HepG2 (cell line): ENCODE results near the gene MYEOV. TPM values are rescaled to one million over a fixed set of nuclear protein-coding genes. Genes with fewer than 3 reads are reported as not detected.

Source experiments
- ATAC-seq: fragments of 200-7000 bp; cut with Tn5 transposase; 3 replicates; pipeline ENCODE4 v1.9.1; 2020; ENCODE audit warnings: mild to moderate bottlenecking, moderate library complexity
- BruUV-seq: library from RNA; stranded (reverse); fragments of 400-500 nt; replicated peaks from 2 replicates; lab custom pipeline; 2021; lab: Mats Ljungman, UMichigan
- CTCF ChIA-PET: fragments of 300-600 bp; formaldehyde crosslinking; extraction: SDS; loops from one replicate; lab custom pipeline; 2021; ENCODE audit warnings: low total read pairs, inconsistent platforms, low intra/inter-chr PET ratio; lab: Yijun Ruan, JAX
- POLR2A ChIA-PET: fragments of 350-600 bp; sonication (Branson Sonifier 250); formaldehyde crosslinking; loops from one replicate; lab custom pipeline; 2020; ENCODE audit warnings: antibody characterized with exemption, inconsistent platforms; lab: Yijun Ruan, JAX
- DNase-seq: peaks from one replicate; pipeline ENCODE4 v3.0.0-alpha.2; 2015; ENCODE audit warnings: low spot score
- FAIRE-seq: peaks from 3 replicates; lab custom pipeline; 2011; peaks lifted over from hg19 to GRCh38; lab: Jason Lieb, UNC
- H2AFZ ChIP-seq: one replicate; pipeline ENCODE4 v1.6.1; 2011; ENCODE audit warnings: low read length, inconsistent platforms
- H3K27ac ChIP-seq: fragments of 300-600 bp; 3 replicates; pipeline ENCODE4 v1.8.0; 2011; ENCODE audit warnings: mixed run types, mild to moderate bottlenecking, mixed read lengths, low read length, inconsistent platforms; ENCODE audit not compliant: insufficient read depth; ENCODE audit errors: extremely low read length
- H3K27me3 ChIP-seq, 2 experiments: fragments of 200-600 bp in 1 of 2; 2 replicates in 1 of 2; 3 replicates in 1 of 2; pipeline versions ENCODE4 v1.6.0 to v1.8.0; 2011; ENCODE audit warnings: low read length in 2 of 2, mild to moderate bottlenecking in 2 of 2, moderate library complexity in 2 of 2, inconsistent platforms in 1 of 2; ENCODE audit not compliant: insufficient read depth in 2 of 2, control insufficient read depth in 1 of 2
- H3K36me3 ChIP-seq, 2 experiments: fragments of 200-600 bp in 1 of 2; replicated peaks in 1 of 2; 2 replicates in 1 of 2; 3 replicates in 1 of 2; pipeline versions ENCODE4 v1.5.1 to v1.8.0; 2011; ENCODE audit warnings: low read length in 2 of 2, inconsistent platforms in 1 of 2; ENCODE audit not compliant: insufficient read depth in 2 of 2, control insufficient read depth in 1 of 2
- H3K4me1 ChIP-seq: 2 replicates; pipeline ENCODE4 v1.5.1; 2012; ENCODE audit warnings: low read length, inconsistent platforms; ENCODE audit not compliant: insufficient read depth
- H3K4me2 ChIP-seq: 2 replicates; pipeline ENCODE4 v1.6.0; 2011; ENCODE audit warnings: low read depth, low read length, inconsistent platforms
- H3K4me3 ChIP-seq, 3 experiments: fragments of 200-600 bp in 1 of 3; sonication (generic), shearing (Covaris generic) in 1 of 3; replicated peaks in 1 of 3; 2 replicates each; pipeline ENCODE4 v1.5.1; 2011 to 2016; ENCODE audit warnings: low read length in 3 of 3, inconsistent platforms in 2 of 3, low read depth in 2 of 3, mild to moderate bottlenecking in 2 of 3, control low read depth in 1 of 3, mixed read lengths in 1 of 3; ENCODE audit not compliant: insufficient read depth in 1 of 3
- H3K79me2 ChIP-seq: one replicate; pipeline ENCODE4 v1.6.1; 2011; ENCODE audit warnings: low read length, inconsistent platforms; ENCODE audit not compliant: insufficient read depth
- H3K9ac ChIP-seq: 2 replicates; pipeline ENCODE4 v1.6.0; 2011; ENCODE audit warnings: mild to moderate bottlenecking, low read depth, low read length, inconsistent platforms; ENCODE audit not compliant: insufficient read depth
- H3K9me3 ChIP-seq: 2 replicates; pipeline ENCODE4 v1.5.1; 2012; ENCODE audit warnings: mild to moderate bottlenecking, low read length
- H4K20me1 ChIP-seq: 2 replicates; pipeline ENCODE4 v1.6.0; 2011; ENCODE audit warnings: inconsistent platforms, mild to moderate bottlenecking, low read length, moderate library complexity; ENCODE audit not compliant: insufficient read depth
- CBX1 ChIP-seq: IDR thresholded peaks from one replicate; pipeline ENCODE4 v1.6.1; 2016; ENCODE audit warnings: antibody characterized with exemption, low read depth
- CCAR2 ChIP-seq: fragments of 200-400 bp; formaldehyde crosslinking; optimal IDR thresholded peaks from 2 replicates; pipeline ENCODE3; 2018; ENCODE audit warnings: low read depth, mild to moderate bottlenecking, low read length, moderate library complexity
- DR1 ChIP-seq: sonication (generic); formaldehyde crosslinking; IDR thresholded peaks from 2 replicates; pipeline ENCODE4 v1.8.0; 2021; ENCODE audit warnings: mild to moderate bottlenecking, missing genetic modification reagents, inconsistent platforms
- EED ChIP-seq: sonication (generic); formaldehyde crosslinking; IDR thresholded peaks from 2 replicates; pipeline ENCODE4 v1.5.0; 2020; ENCODE audit warnings: mild to moderate bottlenecking, missing genetic modification reagents
- GABPB1 ChIP-seq: IDR thresholded peaks from 2 replicates; pipeline ENCODE4 v1.6.1; 2016; ENCODE audit warnings: mild to moderate bottlenecking, missing genetic modification reagents, moderate library complexity, missing compliant biosample characterization
- HMGA1 ChIP-seq: sonication (generic); formaldehyde crosslinking; conservative IDR thresholded peaks from 2 replicates; pipeline ENCODE4 v1.4.0; 2020; ENCODE audit warnings: missing genetic modification reagents
- MIER3 ChIP-seq: IDR thresholded peaks from 2 replicates; pipeline ENCODE4 v1.6.1; 2016; ENCODE audit warnings: missing compliant biosample characterization, borderline replicate concordance
- PLRG1 ChIP-seq: fragments of 450-650 bp; conservative IDR thresholded peaks from 2 replicates; pipeline ENCODE4 v1.6.1; 2016
- RAD21 ChIP-seq: fragments of 450-650 bp; formaldehyde crosslinking; IDR thresholded peaks from 2 replicates; pipeline ENCODE4 v1.5.0; 2020; ENCODE audit warnings: mild to moderate bottlenecking
- SRSF1 ChIP-seq: fragments of 200-400 bp; formaldehyde crosslinking; optimal IDR thresholded peaks from 2 replicates; pipeline ENCODE3; 2017; ENCODE audit warnings: mild to moderate bottlenecking, low read depth, low read length, moderate library complexity
- SSRP1 ChIP-seq: IDR thresholded peaks from 2 replicates; pipeline ENCODE4 v1.6.1; 2016; ENCODE audit warnings: control low read depth
- WIZ ChIP-seq: sonication (generic); formaldehyde crosslinking; IDR thresholded peaks from 2 replicates; pipeline ENCODE4 v1.5.1; 2020; ENCODE audit warnings: mild to moderate bottlenecking, missing genetic modification reagents
- ZFP36 ChIP-seq: fragments of 150-350 bp; IDR thresholded peaks from 2 replicates; pipeline ENCODE4 v1.6.1; 2018; ENCODE audit warnings: borderline replicate concordance, low read length, low read depth; ENCODE audit not compliant: partially characterized antibody
- ZMYM4 ChIP-seq: sonication (generic); formaldehyde crosslinking; IDR thresholded peaks from 2 replicates; pipeline ENCODE4 v1.8.1; 2023; ENCODE audit warnings: mild to moderate bottlenecking, missing genetic modification reagents
- ZNF430 ChIP-seq: sonication (generic); formaldehyde crosslinking; IDR thresholded peaks from 2 replicates; pipeline ENCODE4 v1.9.0; 2021; ENCODE audit warnings: mild to moderate bottlenecking, missing genetic modification reagents
- ZNF773 ChIP-seq: sonication (generic); formaldehyde crosslinking; IDR thresholded peaks from 2 replicates; pipeline ENCODE4 v1.4.0; 2020; ENCODE audit warnings: missing genetic modification reagents, borderline replicate concordance
- WGBS: methylation state at CpG from one replicate; pipeline ENCODE4 v1.1.6; 2017; ENCODE audit warnings: low lambda C conversion rate; 5-methylcytosine and 5-hydroxymethylcytosine counted together
- in situ Hi-C: cut with HindIII; loops from 2 replicates; pipeline ENCODE4 v1.10.0; 2017; ENCODE audit warnings: low pct_unique_long_range_greater_than_20kb; ENCODE audit not compliant: extremely low pct_ligation_motif_present
- intact Hi-C: fragments of 100-400 bp; cut with micrococcal nuclease; formaldehyde crosslinking; loops from one replicate; pipeline ENCODE4 v1.10.0; 2022; ENCODE audit not compliant: unreplicated experiment
- polyA plus RNA-seq, 8 experiments: library from polyadenylated mRNA; depleted of rRNA in 3 of 8; stranded (reverse) in 7 of 8; unstranded in 1 of 8; fragments of >200 nt; fragmentation: Illumina TruSeq in 4 of 8; extraction: Trizol in 4 of 8; gene quantifications; 2 replicates each; pipeline versions ENCODE4 v1.2.1 to v1.2.3, GENCODE V29; 2011 to 2016; ENCODE audit warnings: low read depth in 4 of 8, missing spikeins in 1 of 8, mixed read lengths in 1 of 8; ENCODE audit not compliant: insufficient read depth in 1 of 8
- total RNA-seq, 5 experiments: library from RNA; depleted of rRNA; stranded (reverse); fragments of >200 nt; fragmentation: Illumina TruSeq; extraction: Trizol; gene quantifications; 2 replicates each; pipeline ENCODE4 v1.2.3, GENCODE V29; 2016; ENCODE audit warnings: low read depth in 1 of 5
- TF ChIP-seq, protein P1 (sequence below): sonication (generic); formaldehyde crosslinking; IDR thresholded peaks from 2 replicates; pipeline ENCODE4 v1.8.0; 2022; ENCODE audit warnings: missing genetic modification reagents, mild to moderate bottlenecking, inconsistent platforms, borderline replicate concordance
- TF ChIP-seq, protein P2 (sequence below): sonication (generic); formaldehyde crosslinking; IDR thresholded peaks from 2 replicates; pipeline ENCODE4 v1.4.0; 2020; ENCODE audit warnings: low read depth, mild to moderate bottlenecking, missing genetic modification reagents

The MYEOV gene
- total and polyA plus RNA-seq, 2 of the 13 experiments (the other 11 are each of a cell fraction or from before 2014, with no cell fraction given) = 0.33 to 1.8 TPM

DNA sequence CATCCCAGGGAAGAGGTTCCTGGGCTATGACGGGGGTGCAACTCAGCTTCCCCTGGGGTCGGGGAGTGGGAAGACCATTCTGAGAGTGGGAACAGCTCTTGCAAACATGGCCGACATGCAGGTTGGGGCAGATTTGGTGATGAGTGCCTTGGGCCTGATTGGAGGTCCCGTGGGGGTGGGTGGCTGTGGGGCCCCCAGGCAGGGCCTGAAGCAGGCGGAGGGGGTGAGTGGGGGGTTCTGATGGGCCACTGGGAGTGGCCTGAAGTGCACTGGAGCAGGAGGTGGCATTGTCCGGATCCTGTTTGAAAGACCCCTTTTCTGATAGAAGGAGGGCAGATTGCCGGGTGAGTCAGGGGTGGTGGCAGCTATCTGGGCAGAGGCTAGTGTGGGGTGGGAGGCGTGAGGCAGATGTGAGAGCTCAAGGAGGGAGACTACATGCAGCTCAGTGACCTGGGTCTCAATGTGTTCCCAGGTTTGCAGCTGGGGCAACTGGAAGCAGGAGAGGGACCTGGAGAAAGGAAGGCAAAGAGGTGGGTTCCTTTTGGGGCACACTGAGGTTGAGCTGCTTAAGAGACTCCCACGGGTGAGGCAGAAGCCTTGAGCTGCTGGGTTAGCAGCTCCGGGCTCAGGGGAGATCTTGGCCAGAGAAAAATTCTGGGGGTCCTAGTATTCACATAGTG, 15.1 kb downstream of the MYEOV start:
- BruUV-seq = no TSS peak
- in situ Hi-C loops (no loop called here), intact Hi-C loops (no loop called here)
- POLR2A ChIA-PET = no interaction called here
- no peak for DNase-seq
- Histone ChIP-seq H3K36me3 (no peaks in the 10 kb centered on the region), H2AFZ (no peak overlapping the region), H3K9me3 (no peaks in the 10 kb centered on the region), H4K20me1 (no peaks in the 10 kb centered on the region), H3K4me2 (no peak overlapping the region), H3K27ac (no peak overlapping the region), H3K4me3 (no peak overlapping the region), H3K79me2 (no peaks in the 10 kb centered on the region), H3K27me3 (peaks cover 8 to 56% of the 10 kb centered on the region in 2 experiments; a peak in 4 of 5 replicates), H3K9ac (no peak overlapping the region), H3K4me1 (no peaks in the 10 kb centered on the region)
- CTCF ChIA-PET = no interaction called here
- no peak for FAIRE-seq
- 25% methylated on average over 6 of the region's 10 CpGs for WGBS
- ATAC-seq = no peak
- no peak for TF ChIP-seq ZFP36
- TF ChIP-seq GABPB1 (CRISPR knock-in tag) = no peak
- no peak for TF ChIP-seq PLRG1
- TF ChIP-seq DR1 (CRISPR knock-in tag) = no peak
- no peak for TF ChIP-seq WIZ (CRISPR knock-in tag)
- TF ChIP-seq, protein P1, sequence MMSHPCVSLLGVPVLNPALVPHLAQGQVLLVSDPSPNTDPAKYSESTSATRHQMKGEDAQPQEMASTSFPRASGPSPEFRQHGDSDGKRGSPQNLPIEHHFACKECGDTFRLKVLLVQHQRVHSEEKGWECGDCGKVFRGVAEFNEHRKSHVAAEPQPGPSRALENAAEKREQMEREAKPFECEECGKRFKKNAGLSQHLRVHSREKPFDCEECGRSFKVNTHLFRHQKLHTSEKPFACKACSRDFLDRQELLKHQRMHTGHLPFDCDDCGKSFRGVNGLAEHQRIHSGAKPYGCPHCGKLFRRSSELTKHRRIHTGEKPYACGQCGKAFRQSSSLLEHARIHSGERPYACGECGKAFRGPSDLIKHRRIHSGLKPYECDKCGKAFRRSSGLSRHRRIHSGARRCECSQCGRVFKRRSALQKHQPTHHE = no peak
- no peak for TF ChIP-seq MIER3 (CRISPR knock-in tag)
- no peak for TF ChIP-seq CBX1
- TF ChIP-seq ZNF773 = no peak
- TF ChIP-seq CCAR2 = no peak
- TF ChIP-seq ZNF430 (CRISPR knock-in tag) = no peak
- no peak for TF ChIP-seq EED (CRISPR knock-in tag)
- TF ChIP-seq, protein P2, sequence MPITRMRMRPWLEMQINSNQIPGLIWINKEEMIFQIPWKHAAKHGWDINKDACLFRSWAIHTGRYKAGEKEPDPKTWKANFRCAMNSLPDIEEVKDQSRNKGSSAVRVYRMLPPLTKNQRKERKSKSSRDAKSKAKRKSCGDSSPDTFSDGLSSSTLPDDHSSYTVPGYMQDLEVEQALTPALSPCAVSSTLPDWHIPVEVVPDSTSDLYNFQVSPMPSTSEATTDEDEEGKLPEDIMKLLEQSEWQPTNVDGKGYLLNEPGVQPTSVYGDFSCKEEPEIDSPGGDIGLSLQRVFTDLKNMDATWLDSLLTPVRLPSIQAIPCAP (CRISPR knock-in tag) = no peak
- TF ChIP-seq SRSF1 = no peak
- TF ChIP-seq ZMYM4 (CRISPR knock-in tag) = no peak
- TF ChIP-seq RAD21 = no peak
- no peak for TF ChIP-seq SSRP1 (CRISPR knock-in tag)
- TF ChIP-seq HMGA1 (CRISPR knock-in tag) = no peak
